OCI-LY1 (cell line): ENCODE results near the gene AMOTL1.

Experiments
- H2AFZ ChIP-seq: fragments of 200-600 bp; sonication (generic), shearing (Covaris generic); 2 replicates; pipeline ENCODE4 v1.6.0; 2014; ENCODE audit warnings: antibody characterized with exemption, mild to moderate bottlenecking, low read length
- H3F3A ChIP-seq: fragments of 200-600 bp; sonication (generic), shearing (Covaris generic); 2 replicates; pipeline ENCODE4 v1.6.0; 2014; ENCODE audit warnings: mild to moderate bottlenecking, antibody characterized with exemption, low read length, moderate library complexity; ENCODE audit not compliant: insufficient read depth
- H3K27ac ChIP-seq: fragments of 200-600 bp; sonication (generic); 2 replicates; pipeline ENCODE4 v1.5.1; 2014; ENCODE audit warnings: low read length, mixed run types, mild to moderate bottlenecking, low read depth; ENCODE audit not compliant: poor library complexity, severe bottlenecking
- H3K27me3 ChIP-seq: fragments of 200-600 bp; sonication (generic); 2 replicates; pipeline ENCODE4 v1.6.0; 2014; ENCODE audit warnings: antibody characterized with exemption, mild to moderate bottlenecking, low read length, moderate library complexity; ENCODE audit not compliant: insufficient read depth
- H3K36me3 ChIP-seq: fragments of 200-600 bp; sonication (generic); 2 replicates; pipeline ENCODE4 v1.6.1; 2014; ENCODE audit warnings: mild to moderate bottlenecking, antibody characterized with exemption, low read length, moderate library complexity, mixed read lengths; ENCODE audit not compliant: insufficient read depth
- H3K4me1 ChIP-seq: fragments of 200-600 bp; sonication (generic); 2 replicates; pipeline ENCODE4 v1.5.1; 2014; ENCODE audit warnings: mild to moderate bottlenecking, low read length, moderate library complexity; ENCODE audit not compliant: insufficient read depth, severe bottlenecking
- H3K4me2 ChIP-seq: fragments of 200-600 bp; sonication (generic), shearing (Covaris generic); 2 replicates; pipeline ENCODE4 v1.6.1; 2014; ENCODE audit warnings: low read length
- H3K4me3 ChIP-seq: fragments of 200-600 bp; sonication (generic); 2 replicates; pipeline ENCODE4 v1.5.1; 2014; ENCODE audit warnings: low read length, low read depth, mild to moderate bottlenecking, mixed read lengths; ENCODE audit not compliant: poor library complexity, severe bottlenecking
- H3K79me2 ChIP-seq: fragments of 200-600 bp; shearing (Covaris generic); 2 replicates; pipeline ENCODE4 v1.6.1; 2016; ENCODE audit warnings: mixed run types, low read length, mixed read lengths; ENCODE audit not compliant: insufficient read depth
- H3K9ac ChIP-seq: fragments of 200-600 bp; sonication (generic), shearing (Covaris generic); 2 replicates; pipeline ENCODE4 v1.6.1; 2014; ENCODE audit warnings: mild to moderate bottlenecking, low read length, mixed read lengths
- H3K9me2 ChIP-seq: fragments of 200-600 bp; sonication (generic), shearing (Covaris generic); 2 replicates; pipeline ENCODE4 v1.6.1; 2014; ENCODE audit warnings: low read depth, mild to moderate bottlenecking, low read length, mixed read lengths
- H3K9me3 ChIP-seq: fragments of 200-600 bp; shearing (Covaris generic); 2 replicates; pipeline ENCODE4 v1.6.1; 2014; ENCODE audit warnings: low read length, mixed read lengths
- H4K20me1 ChIP-seq: fragments of 200-600 bp; sonication (generic), shearing (Covaris generic); 2 replicates; pipeline ENCODE4 v1.6.0; 2016; ENCODE audit warnings: mild to moderate bottlenecking, low read length; ENCODE audit not compliant: insufficient read depth
- EZH2 ChIP-seq: fragments of 200-600 bp; sonication (generic), shearing (Covaris generic); IDR thresholded peaks from 2 replicates; pipeline ENCODE4 v1.8.0; 2017; ENCODE audit warnings: borderline replicate concordance, mixed run types, mild to moderate bottlenecking, antibody characterized with exemption, low read length, moderate library complexity, mixed read lengths
- TF ChIP-seq, protein P1 (sequence below): fragments of 200-600 bp; sonication (generic), shearing (Covaris generic); IDR thresholded peaks from 2 replicates; pipeline ENCODE4 v1.5.1; 2017; ENCODE audit warnings: mild to moderate bottlenecking, antibody characterized with exemption, low read length, moderate library complexity, mixed read lengths

Gene AMOTL1

GRCh38 chr11:94751218-94751609 is 16.9 kb upstream of the AMOTL1 start:
- TF ChIP-seq EZH2, result no peak
- TF ChIP-seq, protein P1, sequence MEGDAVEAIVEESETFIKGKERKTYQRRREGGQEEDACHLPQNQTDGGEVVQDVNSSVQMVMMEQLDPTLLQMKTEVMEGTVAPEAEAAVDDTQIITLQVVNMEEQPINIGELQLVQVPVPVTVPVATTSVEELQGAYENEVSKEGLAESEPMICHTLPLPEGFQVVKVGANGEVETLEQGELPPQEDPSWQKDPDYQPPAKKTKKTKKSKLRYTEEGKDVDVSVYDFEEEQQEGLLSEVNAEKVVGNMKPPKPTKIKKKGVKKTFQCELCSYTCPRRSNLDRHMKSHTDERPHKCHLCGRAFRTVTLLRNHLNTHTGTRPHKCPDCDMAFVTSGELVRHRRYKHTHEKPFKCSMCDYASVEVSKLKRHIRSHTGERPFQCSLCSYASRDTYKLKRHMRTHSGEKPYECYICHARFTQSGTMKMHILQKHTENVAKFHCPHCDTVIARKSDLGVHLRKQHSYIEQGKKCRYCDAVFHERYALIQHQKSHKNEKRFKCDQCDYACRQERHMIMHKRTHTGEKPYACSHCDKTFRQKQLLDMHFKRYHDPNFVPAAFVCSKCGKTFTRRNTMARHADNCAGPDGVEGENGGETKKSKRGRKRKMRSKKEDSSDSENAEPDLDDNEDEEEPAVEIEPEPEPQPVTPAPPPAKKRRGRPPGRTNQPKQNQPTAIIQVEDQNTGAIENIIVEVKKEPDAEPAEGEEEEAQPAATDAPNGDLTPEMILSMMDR, result no peak
- no peaks in the 10 kb centered on the region for H3K4me1 ChIP-seq

GRCh38 chr11:94751786-94752185 is 16.4 kb upstream of the AMOTL1 start:
- no peak overlapping the region for H3K9ac ChIP-seq
- H3K4me1 ChIP-seq, result no peaks in the 10 kb centered on the region

More at GRCh38 chr11:94751218-94751609, 16.9 kb upstream of the AMOTL1 start:
- Histone ChIP-seq H3F3A (no peaks in the 10 kb centered on the region), H3K4me3 (no peak overlapping the region), H3K9ac (no peak overlapping the region), H3K9me2 (no peaks in the 10 kb centered on the region), H3K9me3 (no peaks in the 10 kb centered on the region), H2AFZ (no peak overlapping the region), H3K79me2 (no peaks in the 10 kb centered on the region), H3K27me3 (no peaks in the 10 kb centered on the region), H3K36me3 (no peaks in the 10 kb centered on the region), H3K27ac (no peak overlapping the region), H4K20me1 (no peaks in the 10 kb centered on the region), H3K4me2 (no peak overlapping the region)

DNA sequence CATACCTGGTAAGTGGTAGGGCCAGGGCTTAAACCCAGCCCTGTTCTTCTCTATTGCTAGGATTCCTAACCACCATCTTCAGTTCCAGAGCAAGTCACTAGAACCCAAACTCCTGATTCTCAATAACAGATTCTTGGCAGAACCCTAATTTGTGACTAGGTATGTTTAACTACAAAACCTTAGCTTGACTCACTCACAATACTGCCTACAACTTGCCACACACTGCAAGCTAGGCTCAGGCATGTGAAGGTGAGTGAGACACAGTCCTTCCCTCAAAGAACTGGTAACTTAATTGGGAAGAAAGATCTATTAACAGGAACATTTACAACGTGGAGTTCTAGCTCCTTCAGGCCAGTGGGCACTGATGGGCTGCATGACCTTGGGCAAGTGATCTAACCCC is 14.5 kb upstream of the AMOTL1 start:
- Histone ChIP-seq H4K20me1 (no peaks in the 10 kb centered on the region), H3K9ac (no peak overlapping the region), H3K4me3 (no peak overlapping the region), H3K4me1 (no peaks in the 10 kb centered on the region), H2AFZ (no peak overlapping the region), H3K27me3 (no peaks in the 10 kb centered on the region), H3K4me2 (no peak overlapping the region), H3K79me2 (no peaks in the 10 kb centered on the region), H3K9me3 (no peaks in the 10 kb centered on the region), H3F3A (no peaks in the 10 kb centered on the region), H3K36me3 (no peaks in the 10 kb centered on the region), H3K27ac (no peak overlapping the region), H3K9me2 (no peaks in the 10 kb centered on the region)
- TF ChIP-seq, protein P1, result no peak
- no peak for TF ChIP-seq EZH2

More at GRCh38 chr11:94751786-94752185, 16.4 kb upstream of the AMOTL1 start:
- Histone ChIP-seq H3K27ac (no peak overlapping the region), H4K20me1 (no peaks in the 10 kb centered on the region), H3K36me3 (no peaks in the 10 kb centered on the region), H3K4me3 (no peak overlapping the region), H3K9me2 (no peaks in the 10 kb centered on the region), H3K4me2 (no peak overlapping the region), H3K27me3 (no peaks in the 10 kb centered on the region), H2AFZ (no peak overlapping the region), H3K9me3 (no peaks in the 10 kb centered on the region), H3F3A (no peaks in the 10 kb centered on the region), H3K79me2 (no peaks in the 10 kb centered on the region)
- TF ChIP-seq, protein P1, result no peak
- no peak for TF ChIP-seq EZH2
